GM18867 (cell line): ENCODE data around the gene ITPR2.
A peak's percentile ranks its signal among the peaks of the same experiment; 100 is the strongest.

Source experiments
- ATAC-seq: cut with Tn5 transposase; IDR thresholded peaks from one replicate; pipeline ENCODE4 v1.9.1; 2021; ENCODE audit warnings: mild to moderate bottlenecking, moderate library complexity; ENCODE audit not compliant: unreplicated experiment

Gene ITPR2

DNA sequence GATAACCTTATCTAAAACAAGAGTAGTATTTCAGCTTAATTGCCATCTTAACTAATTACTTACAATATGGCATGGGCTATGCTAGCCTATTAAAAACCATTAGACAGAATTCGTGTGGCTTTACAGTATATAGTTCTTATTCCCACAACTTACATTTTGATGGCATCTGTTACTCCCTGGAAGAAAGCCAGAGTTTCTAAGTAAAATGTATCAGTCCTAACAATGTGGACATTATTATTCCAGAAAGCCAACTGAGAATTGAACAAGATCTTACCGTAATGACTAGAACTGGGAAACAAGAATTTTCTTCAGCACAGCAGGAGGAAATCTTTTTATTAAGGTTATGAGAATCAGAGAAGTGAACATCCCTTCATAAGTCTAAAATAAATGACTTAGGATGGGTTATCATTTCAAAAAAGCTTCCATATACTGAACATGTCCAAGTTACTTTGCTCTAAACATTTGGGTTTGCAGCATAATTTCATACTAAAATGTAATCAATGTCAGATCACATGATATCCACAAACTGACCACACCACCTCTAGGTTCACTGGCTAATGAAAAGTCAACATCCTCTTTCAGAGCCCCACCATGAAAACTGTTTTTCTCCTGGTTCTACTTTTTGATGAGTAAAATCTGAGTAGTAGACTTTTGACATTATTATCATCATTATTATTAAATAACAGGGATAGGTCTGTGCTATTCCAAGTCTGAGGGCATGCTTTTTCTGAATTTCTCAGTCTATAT is 457.9 kb downstream of the ITPR2 start:
- no peak for ATAC-seq

- ATAC-seq, result no peak
Measured at GRCh38 chr12:26373606-26374495, 459.1 kb downstream of the ITPR2 start.

- no peak for ATAC-seq
Measured at GRCh38 chr12:26372866-26373265, 460.1 kb downstream of the ITPR2 start.

- ATAC-seq, result no peak
Measured at GRCh38 chr12:26370098-26370497, 462.9 kb downstream of the ITPR2 start.

GRCh38 chr12:26369588-26369987 is 463.4 kb downstream of the ITPR2 start:
- no peak for ATAC-seq

DNA sequence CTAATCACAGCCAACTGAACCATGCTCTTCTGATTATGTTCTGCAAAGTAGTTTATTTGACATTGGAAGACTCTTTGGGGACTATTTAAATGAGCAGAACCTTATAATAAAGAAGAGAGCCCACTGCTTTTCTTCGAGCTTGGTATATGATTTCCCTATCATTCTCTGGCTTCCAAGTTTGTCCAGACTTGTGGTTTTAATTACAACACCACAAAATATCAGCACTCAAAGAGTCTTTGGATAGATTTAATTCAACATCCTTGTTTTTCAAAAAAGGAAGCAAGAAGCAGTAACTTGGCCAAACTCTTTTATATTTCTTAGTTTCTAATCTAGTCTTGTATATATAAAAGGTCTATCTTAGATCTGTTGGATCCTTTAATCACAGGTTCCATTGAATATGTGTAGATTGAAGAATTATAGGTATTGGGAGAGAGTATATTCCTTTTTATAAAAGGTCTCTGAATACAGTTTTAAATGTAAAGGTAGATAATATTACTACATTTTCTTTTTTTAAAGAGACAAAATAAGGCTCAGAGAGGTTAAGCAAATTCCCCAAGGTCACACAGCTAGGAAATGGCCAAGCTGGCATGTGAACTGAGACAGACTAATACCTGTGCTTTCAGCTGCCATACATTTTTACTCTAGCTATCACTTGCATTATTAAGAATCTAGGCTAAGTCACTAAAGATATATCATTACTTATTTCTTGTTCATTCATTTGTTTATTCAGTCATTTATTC is 464.8 kb downstream of the ITPR2 start:
- no peak for ATAC-seq

DNA sequence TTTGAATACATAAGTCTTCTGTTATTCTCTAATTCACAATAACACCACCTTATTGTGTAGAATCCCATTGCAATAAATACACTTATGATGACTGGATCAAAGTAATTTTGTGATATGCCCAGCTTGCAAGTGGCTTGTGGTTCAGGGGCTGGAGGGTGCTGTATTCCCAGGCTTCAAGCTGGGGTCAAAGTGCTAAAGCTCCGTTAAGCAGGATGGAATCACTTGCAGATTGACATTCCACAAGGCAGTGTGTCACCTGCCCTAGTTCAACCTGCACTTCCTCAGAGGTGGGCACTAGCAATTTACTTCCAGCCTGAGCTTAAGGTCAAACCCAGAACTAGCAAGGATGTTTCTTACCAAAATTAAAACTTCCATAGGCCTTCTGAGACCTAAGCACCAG is 471.0 kb downstream of the ITPR2 start:
- ATAC-seq, result no peak

GRCh38 chr12:26360062-26360461 is 472.9 kb downstream of the ITPR2 start:
- no peak for ATAC-seq

GRCh38 chr12:26359576-26359975 is 473.4 kb downstream of the ITPR2 start:
- ATAC-seq, result no peak

DNA sequence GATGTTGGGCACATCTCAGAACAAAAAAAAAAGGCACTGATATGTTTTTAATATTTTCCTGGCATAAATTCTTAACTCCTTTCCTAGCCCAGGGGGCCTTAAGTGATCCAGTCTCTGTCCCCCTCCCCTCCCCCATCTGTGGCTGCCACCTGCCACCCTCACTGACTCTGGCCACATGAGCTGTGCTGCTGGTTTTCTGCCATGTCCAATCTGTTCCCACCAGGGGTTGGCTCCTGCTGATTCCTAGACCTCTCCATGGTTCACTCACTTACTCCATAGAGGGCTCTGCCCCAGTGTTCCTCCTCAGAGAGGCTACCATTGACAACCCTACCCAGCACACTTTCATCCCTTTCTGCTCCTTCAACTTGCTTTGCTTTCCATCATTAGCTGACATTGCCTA is 474.3 kb downstream of the ITPR2 start:
- ATAC-seq, result no peak

DNA sequence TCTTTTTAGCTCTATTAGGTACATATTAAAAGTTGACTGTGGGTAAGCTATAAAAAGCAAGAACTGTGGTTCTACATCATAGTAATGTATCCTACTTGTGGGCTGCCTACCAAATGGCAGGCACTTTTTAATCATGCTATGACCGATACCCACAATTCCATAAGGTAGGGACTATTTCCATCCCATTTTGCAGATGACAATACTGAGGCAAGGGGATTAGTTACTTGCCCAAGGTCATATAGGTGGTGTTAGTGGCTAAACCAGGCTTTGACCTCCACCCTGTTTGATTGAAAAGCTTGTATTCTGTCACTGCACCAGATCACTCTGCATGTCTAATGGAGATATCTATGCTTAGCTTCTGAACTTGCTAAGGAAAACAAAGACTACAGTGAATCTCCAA is 485.7 kb downstream of the ITPR2 start:
- no peak for ATAC-seq

DNA sequence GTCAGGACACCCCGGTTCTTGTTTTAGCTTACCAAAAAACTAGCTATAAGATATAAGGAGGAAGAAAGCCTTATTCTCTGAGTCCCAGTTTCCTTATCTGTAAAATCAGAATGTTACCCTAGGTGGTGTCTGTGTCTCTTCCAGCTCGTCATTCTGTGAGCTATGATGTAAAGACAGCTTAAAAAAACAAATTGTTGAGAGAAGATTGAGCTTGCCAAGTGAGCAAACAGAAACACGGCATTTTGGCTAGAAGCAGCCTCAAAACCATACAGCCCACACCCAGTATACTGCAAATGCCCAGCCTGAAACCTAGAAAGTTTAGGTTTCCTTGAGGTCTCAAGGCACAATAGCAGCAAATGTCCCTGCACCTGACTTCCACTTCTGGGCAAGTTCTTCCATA is 486.3 kb downstream of the ITPR2 start:
- ATAC-seq, result no peak

DNA sequence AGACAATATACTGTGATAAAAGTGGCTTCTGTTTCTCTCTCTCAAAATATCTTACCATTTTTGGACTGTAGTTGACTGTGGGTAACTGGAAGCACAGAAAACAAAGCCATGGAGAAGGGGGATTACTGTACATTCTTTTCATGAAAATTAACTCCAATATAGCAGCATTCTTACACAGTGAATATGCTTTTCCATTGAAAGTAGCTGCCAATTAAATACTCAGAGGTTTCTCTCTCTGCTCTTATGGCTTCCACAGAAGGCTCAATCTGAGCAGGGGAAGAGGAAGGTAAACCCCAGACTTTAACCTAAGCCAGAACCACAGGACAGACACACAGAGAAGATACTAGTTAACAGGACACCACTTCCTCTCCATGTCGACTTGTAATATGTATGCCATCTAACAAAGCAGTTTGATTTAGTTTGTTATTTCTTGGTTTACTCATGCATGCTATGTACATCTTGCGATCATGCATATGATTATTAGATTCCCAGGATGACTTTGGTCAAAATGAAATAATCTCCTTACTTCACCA is 487.5 kb downstream of the ITPR2 start:
- ATAC-seq, result no peak

DNA sequence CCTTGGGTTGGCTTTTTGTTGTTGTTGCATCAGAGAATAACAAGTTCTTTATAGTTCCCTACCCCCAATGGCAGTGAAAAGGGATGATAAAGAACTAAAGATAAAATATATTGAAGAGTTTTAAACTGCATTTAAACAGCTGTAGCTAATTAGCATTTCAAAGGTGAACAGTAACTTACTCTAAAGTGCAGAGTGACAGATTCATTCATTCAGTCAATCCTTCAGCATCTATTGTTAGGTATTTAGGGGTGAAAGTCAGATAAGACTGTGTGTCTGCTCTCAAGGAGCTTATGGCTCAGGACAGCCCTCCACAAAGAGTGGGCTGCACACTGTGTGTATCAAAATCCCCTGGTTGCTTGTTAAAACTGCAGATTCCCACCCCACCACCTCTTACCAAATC is 491.5 kb downstream of the ITPR2 start:
- no peak for ATAC-seq

GRCh38 chr12:26340649-26341048 is 492.3 kb downstream of the ITPR2 start:
- peak; percentile 73 for ATAC-seq

DNA sequence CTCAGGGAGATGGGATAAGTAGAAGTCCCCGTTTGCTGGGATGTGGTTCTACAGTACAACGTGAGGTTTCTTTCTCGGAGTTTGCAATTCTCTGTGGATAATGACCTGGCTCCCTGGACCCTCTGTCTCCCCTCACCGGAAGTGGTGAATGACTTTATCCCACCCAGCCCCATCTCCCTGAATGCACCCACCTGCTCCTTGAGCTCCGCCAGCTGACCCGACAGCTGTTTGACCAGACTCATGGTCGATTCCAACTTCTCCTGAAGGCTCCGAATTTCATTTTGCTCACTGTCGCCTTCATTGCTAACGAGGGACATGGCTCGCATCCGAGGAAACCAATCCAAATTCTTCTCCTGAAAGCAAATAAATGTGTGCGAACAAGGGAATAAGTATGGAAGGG is 493.0 kb downstream of the ITPR2 start:
- no peak for ATAC-seq

DNA sequence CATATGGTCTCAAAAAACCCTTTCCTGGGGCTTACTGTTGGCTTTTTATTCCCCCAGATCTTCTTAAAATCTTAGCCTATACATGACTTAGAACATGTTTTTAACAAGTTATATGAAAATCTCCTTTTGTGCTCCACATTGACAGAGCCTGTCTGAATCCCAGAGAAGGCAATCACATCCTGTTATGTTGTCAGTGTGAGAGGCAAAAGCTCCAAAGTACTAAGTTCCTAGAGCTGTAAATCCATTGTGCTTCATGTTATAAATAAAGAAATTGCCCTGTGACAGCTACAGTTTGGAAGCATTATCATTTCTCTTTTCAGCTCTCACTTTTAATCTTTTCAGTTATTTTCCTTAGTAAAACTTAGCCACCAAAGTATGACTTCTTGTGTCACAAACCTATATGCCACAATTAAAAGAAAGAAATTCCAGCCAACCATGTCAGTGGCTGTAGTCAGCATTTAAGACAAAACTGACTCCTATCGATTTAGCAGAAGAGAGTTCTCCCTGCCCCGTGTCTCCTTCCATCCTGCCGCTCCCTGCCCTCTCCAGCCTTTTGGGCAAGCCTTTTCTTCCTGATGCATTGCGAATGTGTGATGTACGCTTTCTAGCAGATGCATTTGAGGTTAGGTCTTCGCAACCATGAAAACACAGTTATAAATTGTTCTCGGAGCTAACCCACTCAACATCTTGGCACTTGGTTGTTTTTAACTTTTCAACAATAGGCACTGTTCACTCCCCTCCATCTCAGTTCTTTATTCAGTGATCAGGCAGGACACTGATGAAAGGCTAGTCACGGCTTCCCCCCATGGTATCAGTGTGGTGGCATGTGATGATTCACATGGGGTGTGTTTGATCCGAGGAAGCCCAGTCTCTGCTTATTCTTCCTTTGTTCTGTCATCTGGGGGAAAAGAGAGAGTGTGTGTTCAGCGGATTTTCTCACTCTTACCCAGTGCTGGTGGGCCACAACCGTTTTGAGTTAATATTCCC is 494.1 kb downstream of the ITPR2 start:
- no peak for ATAC-seq

DNA sequence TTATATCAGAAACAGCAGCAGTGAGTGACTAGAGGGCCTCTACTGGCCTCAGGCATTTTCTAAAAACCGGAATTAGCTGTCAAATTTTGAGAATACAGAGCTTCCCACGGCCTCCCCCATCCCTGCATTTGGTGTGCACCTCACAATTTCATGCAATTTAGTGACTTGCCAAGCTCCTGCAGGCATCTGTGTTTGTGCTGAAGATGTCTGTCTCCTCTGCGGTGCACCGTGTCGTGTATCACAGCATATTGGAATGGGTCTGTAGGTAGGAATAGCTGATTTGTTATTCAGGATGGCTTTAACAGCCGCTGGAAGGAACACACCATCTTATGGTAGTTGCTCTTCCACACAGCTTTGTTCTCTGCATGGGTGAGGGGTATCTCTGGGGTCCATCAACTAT is 497.3 kb downstream of the ITPR2 start:
- no peak for ATAC-seq

GRCh38 chr12:26334621-26335124 is 498.3 kb downstream of the ITPR2 start:
- no peak for ATAC-seq

GRCh38 chr12:26331960-26332359 is 501.0 kb downstream of the ITPR2 start:
- ATAC-seq, result no peak
